Activated T-cell treated with anti-CD3 and anti-CD28 coated beads for 1 hour (primary cell): ENCODE results near the gene CCDC15.
"Not testable (repeated sequence)": the region's sequence is repeated elsewhere in the genome, so short reads cannot be mapped to it uniquely, and the experiment has no call there.

Experiments used
- DNase-seq: peaks from one replicate; pipeline ENCODE4 v3.0.0-alpha.2; 2020; ENCODE audit warnings: low read depth

The CCDC15 gene

DNA sequence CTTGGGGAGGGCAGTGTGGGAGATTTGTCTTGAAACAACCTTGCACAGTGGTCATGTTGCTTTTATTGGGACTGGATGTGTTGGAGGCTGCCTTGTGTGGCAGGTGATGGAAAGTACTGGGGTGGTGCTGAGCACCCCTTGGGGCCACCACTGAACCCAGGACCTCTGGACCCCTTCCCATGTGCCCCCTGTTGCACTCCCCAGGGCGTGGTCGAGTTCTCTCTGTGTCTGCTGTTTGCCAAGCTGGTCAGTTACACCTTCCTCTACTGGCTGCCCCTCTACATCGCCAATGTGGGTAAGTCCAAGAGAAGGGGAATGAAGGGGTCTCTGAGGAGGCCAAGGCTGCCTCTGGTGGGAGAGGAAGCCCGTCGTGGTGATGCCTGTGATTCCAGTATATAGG, 128.0 kb downstream of the CCDC15 start:
- no peak for DNase-seq

DNA sequence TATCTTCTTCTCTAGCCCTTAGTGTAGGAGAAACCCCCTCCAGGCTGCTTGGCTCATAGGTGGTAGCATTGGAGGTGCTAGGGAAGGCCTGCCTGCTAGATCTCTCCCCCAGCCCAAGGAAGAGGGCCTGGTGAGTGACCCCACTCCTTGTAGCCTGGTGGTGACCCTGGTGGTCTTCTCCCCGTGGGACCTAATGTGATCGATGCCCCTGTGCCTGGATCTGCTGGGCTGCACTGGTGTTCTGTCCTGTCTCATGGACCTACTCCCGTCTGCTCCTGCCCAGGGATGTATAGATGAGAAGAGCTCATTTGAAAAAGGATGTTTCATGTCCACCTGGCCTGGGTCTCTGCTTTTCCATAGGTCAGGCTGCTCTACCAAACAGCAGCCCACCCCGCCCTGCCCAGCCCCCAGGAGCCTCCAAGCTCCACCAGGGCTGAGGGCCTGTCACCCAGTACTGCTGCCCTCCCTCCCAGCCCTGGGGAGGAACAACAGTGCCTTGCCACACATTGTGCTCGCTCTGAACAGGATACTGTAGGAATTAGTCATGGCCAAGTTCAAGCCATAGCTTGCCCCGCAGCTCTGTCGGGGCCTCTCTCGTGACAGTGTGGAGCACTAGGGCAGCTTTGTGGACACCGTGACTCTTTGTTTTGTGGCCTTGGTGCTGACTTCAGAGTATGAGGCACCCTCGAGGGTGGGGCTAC, 128.8 kb downstream of the CCDC15 start:
- no peak for DNase-seq

DNA sequence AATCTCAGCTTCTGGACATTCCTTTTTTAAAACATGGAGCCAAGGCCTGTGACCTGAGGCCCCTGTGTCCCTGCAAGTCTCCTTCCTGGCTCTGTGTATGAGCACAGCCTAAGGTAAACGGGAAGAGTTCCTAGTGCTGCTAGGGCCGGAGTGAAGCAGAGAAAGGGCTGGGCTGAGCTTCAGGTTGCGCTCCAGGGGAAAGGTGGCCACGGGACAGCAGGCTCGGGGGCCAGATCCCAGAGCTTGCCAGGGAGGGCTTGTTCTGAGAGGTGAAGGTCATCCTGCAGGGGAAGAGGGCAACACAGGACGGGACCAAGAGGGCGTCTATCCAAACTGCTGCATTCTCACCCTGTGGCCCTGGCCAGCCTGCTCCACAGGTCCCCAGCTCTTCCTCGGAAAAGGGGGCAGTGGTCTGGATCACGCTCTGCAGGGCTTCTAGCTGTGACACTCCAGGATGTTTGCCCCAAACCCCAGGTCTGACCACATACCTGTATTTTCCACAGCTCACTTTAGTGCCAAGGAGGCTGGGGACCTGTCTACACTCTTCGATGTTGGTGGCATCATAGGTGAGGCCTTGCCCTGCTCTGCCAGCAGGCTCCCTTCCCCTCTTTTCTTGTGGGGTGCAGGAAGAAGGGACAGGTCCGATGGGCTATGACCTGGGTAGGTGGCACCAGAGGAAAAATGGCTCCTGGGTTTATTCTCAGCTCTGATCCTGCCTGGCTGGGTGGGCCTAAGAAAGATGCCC, 129.5 kb downstream of the CCDC15 start:
- DNase-seq = no peak

- no peak for DNase-seq
These were observed 130.0 kb downstream of the CCDC15 start for GRCh38 chr11:125084057-125084416.

DNA sequence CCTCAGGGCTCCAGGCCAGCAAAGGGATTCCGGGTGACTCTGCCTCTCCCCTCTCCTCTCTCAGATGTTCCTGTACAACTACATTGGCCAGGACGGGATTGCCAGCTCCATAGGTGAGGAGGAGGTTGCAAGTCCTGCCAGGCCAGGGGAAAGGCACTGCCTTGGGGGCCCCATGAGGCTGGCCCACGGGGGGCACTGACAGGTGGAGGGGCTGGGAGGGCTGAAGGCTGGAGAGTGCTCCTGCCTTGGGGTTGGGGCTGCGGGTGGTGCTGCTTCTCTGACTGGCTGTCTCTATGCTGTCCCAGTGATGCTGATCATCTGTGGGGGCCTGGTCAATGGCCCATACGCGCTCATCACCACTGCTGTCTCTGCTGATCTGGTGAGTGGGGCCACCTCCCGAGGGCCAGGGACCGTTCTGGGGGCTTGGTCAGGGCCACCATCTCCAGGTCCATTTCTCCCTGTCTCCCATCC, 130.8 kb downstream of the CCDC15 start:
- DNase-seq = no peak

DNA sequence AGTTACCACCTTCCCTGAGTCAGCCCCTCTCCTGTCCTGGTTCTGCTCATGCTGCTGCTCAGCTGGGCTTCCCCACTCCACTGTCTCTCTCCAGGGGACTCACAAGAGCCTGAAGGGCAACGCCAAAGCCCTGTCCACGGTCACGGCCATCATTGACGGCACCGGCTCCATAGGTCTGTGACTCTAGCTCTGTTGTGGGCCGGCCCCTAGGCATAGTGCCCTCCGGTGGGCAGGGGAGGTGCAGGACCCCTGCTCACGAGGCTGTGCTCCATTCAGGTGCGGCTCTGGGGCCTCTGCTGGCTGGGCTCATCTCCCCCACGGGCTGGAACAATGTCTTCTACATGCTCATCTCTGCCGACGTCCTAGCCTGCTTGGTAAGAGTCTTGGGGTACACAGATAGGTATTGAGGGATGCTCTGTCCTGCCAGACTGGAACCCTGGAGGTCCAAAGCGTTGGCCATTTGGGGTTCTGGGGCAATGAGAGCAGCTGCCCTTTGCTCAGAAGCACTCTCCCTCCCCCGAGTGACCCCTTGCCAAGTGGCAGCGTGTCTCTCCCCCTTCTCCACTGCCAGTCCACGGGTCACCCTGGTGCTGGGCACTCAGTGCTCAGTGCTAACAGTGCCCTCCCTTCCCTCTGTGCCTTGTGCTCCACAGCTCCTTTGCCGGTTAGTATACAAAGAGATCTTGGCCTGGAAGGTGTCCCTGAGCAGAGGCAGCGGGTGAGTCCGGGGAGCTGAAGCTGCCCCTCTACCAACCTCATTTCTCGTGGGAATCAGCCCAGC, 131.5 kb downstream of the CCDC15 start:
- DNase-seq = no peak

- no peak for DNase-seq
These were observed 132.8 kb downstream of the CCDC15 start for GRCh38 chr11:125086633-125087296.

DNA sequence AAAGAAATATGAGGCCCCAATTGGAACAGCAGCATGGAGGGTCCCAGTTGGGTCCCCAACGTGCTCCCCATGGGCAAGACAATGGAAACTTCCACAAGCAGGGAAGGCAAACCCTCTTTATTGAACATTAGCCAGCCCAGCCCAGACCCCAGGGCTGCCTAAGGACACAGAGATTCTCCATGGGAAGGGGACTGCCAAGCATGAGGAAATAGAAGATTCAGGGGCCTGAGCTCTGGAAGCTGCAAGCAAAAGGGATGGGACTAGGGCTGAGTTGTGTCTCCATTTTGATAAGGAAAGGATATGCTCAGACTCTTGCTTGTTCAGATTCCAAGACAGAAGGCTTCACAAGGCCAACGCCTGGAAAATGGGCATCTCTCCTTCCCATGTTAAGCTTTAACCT, 134.1 kb downstream of the CCDC15 start:
- no peak for DNase-seq

- no peak for DNase-seq
These were observed 134.8 kb downstream of the CCDC15 start for GRCh38 chr11:125088576-125089455.

DNA sequence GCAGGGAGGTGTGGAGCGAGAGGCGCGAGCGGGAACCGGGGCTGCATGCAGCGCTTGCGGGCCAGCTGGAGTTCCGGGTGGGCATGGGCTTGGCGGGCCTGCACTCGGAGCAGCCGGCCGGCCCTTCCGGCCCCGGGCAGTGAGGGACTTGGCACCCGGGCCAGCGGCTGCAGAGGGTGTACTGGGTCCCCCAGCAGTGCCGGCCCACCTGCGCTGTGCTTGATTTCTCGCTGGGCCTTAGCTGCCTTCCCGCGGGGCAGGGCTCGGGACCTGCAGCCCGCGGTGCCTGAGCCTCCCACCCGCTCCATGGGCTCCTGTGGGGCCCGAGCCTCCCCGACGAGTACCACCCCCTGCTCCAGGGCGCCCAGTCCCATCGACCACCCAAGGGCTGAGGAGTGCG, 135.5 kb downstream of the CCDC15 start:
- not testable (repeated sequence) for DNase-seq

- DNase-seq = not testable (repeated sequence)
These were observed 136.1 kb downstream of the CCDC15 start for GRCh38 chr11:125090151-125090550.

DNA sequence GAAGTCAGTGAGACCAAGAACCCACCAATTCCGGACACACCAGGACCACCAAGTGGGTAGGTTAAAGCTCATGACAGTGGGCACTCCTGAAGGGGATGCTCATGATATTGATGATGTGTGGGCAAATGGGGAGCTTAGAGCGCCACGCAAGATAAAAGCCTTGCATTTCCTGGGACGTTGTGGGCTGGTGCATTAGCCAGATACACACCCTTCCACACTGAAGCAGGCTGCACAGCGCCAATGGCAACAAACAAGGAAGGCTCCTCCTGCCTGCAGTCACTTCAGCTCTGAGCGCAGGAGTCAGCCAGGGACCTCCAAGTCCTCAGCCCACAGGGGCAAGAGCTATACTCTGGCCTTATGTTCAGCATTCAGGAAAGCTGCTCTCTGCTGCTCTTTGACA, 136.8 kb downstream of the CCDC15 start:
- DNase-seq = no peak
